GM12873 (cell line): ENCODE results near the gene LYG1.

Experiments
- CTCF ChIP-seq: IDR thresholded peaks from 2 replicates; pipeline ENCODE4 v1.5.1; 2012; ENCODE audit warnings: low read depth, mild to moderate bottlenecking, moderate library complexity, low read length, control low read depth; ENCODE audit not compliant: insufficient read depth; ENCODE audit errors: missing control alignments

Gene LYG1

GRCh38 chr2:99259465-99259864 is 41.5 kb downstream of the LYG1 start:
- TF ChIP-seq CTCF: no peak

- TF ChIP-seq CTCF: no peak
Observed at GRCh38 chr2:99256677-99257076, 44.3 kb downstream of the LYG1 start.

GRCh38 chr2:99255491-99256318 is 45.3 kb downstream of the LYG1 start, which contains the start of gene LYG2:
Gene LYG2 (minus strand): TSS chr2:99255666. CDS start chr2:99254260, 1,406 bp downstream.
- TF ChIP-seq CTCF: no peak

- TF ChIP-seq CTCF: no peak
Observed at GRCh38 chr2:99249951-99250350, 51.0 kb downstream of the LYG1 start.

GRCh38 chr2:99242151-99242550 is 58.8 kb downstream of the LYG1 start:
- no peak for TF ChIP-seq CTCF

- TF ChIP-seq CTCF: no peak
Observed at GRCh38 chr2:99240431-99240830, 60.6 kb downstream of the LYG1 start.

GRCh38 chr2:99238599-99238998 is 62.4 kb downstream of the LYG1 start:
- TF ChIP-seq CTCF: no peak
